GM18519 (cell line): ENCODE data around the gene MPV17L2.

Experiments
- ATAC-seq: cut with Tn5 transposase; IDR thresholded peaks from one replicate; pipeline ENCODE4 v1.9.1; 2021; ENCODE audit warnings: mild to moderate bottlenecking, moderate library complexity; ENCODE audit not compliant: unreplicated experiment, low FRiP score

MPV17L2 gene

DNA sequence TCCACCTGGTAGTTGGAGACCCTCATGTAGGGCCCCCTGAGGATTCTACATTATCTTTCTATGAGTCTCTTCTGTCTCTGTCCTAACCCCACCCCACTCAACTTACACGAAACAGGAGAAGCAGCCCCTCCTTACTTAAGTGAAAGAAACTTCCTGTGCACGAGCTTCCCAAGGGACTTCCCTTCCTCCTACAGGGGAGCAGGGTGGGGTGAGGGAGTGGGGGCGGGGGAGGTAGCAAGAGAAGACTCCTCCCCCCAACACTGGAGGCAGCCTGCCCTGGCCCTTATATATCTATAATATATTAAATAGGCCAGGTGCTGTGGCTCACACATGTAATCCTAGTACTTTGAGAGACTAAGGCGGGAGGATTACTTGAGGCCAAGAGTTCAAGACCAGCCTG, 38.8 kb downstream of the MPV17L2 start:
- no peak for ATAC-seq

- ATAC-seq: no peak
Measured at GRCh38 chr19:18232540-18233223, 39.7 kb downstream of the MPV17L2 start.

DNA sequence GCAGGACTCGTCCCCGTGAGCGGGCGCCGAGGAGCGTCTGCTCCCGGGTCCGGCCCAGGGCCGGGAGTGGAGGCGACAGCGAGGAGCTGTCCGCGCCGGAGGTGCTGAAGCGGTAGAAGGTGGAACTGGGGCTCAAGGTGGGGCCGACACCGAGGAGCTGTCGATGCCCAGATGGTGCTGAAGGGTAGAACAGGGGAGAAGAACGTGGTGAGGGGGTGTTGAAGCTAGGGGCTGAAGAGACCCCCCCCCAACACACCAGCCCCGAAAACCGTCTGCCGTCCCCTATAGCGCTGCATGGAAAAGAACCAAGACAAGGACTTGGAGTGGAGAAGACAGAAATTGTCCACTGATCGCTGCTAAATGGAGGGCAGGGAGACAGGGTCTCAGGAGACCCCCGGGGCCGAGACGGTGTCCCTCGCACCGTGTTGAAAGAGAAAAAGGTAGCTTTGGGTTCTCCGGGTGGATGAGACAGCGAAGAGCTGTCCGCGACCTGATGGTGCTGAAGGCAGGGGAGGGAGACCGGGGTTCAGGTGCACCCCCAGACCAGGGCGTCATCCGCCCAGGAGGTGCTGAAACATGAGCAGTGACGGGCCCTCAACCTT, 40.3 kb downstream of the MPV17L2 start:
- no peak for ATAC-seq

- ATAC-seq: no peak
Measured at GRCh38 chr19:18234194-18234593, 41.2 kb downstream of the MPV17L2 start.

- no peak for ATAC-seq
Measured at GRCh38 chr19:18239303-18239702, 46.3 kb downstream of the MPV17L2 start.

DNA sequence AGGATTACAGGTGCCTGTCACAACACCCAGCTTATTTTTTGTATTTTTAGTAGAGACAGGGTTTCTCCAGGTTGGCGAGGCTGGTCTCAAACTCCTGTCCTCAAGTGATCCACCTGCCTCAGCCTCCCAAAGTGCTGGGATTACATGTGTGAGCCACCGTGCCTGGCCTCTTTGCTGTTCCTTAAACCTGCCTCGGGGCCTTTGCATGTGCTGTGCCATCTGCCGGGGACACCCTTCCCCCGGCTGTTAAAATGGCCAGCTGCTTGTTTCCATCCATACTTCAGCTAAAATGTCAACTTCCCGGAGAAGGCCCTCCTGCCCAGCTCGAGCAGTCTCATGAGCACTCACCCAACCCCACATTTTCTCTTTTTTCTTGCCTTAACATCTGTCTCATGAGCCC, 52.3 kb downstream of the MPV17L2 start:
- ATAC-seq: no peak
